Lower leg skin (tissue), 3 donors: ENCODE measurements around the gene AMIGO1.

Experiments used
- POLR2A ChIP-seq, 2 donors: fragments of 450-650 bp; IDR thresholded peaks; one replicate each; pipeline ENCODE4 v1.6.1; 2016 to 2017; ENCODE audit warnings: antibody characterized with exemption in 2 of 2, mild to moderate bottlenecking in 1 of 2, moderate library complexity in 1 of 2
- TF ChIP-seq, protein P1 (sequence below), 3 donors: fragments of 450-650 bp; IDR thresholded peaks; one replicate each; pipeline ENCODE4 v1.5.1; 2016; ENCODE audit warnings: antibody characterized with exemption in 3 of 3, mild to moderate bottlenecking in 3 of 3, moderate library complexity in 2 of 3

DNA sequence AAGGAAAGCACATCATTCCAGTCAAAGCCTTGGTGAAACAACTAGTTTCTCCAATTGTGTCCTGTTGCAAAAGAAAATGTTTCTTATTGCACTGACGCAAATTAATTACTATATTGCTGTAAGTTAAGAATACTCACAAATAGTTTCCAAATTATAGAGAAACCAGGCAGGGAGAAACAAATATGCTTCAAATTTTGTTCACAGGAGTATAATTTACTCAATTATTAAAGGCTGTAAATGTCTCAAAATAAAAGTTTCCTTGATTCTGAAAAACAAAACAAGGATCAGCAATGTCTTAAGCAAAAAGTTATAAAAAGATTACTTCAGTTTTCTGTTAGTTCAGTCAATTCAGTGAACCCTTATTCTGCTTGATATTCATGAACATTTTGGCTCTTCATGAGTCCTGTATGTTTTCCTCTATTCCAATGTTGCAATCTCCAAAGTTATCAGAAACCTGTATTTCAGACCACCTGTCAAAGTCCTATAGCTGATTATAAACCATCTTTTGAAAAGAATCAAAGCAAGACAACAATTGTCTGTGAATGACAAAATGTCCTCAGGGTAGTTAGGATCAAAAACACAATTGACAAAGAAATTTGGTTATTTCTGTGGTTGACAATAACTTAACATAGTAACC lies 54.9 kb downstream of the AMIGO1 start:
- TF ChIP-seq, protein P1, sequence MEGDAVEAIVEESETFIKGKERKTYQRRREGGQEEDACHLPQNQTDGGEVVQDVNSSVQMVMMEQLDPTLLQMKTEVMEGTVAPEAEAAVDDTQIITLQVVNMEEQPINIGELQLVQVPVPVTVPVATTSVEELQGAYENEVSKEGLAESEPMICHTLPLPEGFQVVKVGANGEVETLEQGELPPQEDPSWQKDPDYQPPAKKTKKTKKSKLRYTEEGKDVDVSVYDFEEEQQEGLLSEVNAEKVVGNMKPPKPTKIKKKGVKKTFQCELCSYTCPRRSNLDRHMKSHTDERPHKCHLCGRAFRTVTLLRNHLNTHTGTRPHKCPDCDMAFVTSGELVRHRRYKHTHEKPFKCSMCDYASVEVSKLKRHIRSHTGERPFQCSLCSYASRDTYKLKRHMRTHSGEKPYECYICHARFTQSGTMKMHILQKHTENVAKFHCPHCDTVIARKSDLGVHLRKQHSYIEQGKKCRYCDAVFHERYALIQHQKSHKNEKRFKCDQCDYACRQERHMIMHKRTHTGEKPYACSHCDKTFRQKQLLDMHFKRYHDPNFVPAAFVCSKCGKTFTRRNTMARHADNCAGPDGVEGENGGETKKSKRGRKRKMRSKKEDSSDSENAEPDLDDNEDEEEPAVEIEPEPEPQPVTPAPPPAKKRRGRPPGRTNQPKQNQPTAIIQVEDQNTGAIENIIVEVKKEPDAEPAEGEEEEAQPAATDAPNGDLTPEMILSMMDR (IDR thresholded peaks at IDR 0.05) = no peak
- no peak for TF ChIP-seq POLR2A (IDR thresholded peaks at IDR 0.05)
